Activated T-cell treated with anti-CD3 and anti-CD28 coated beads for 24 hours (primary cell): Measurements from ENCODE around the gene TAF4.
"Not testable (repeated sequence)": the region's sequence is repeated elsewhere in the genome, so short reads cannot be mapped to it uniquely, and the experiment has no call there.

Source experiments
- DNase-seq: peaks from one replicate; pipeline ENCODE4 v3.0.0-alpha.2; 2020; ENCODE audit warnings: low read depth

Gene TAF4

GRCh38 chr20:62080249-62080990 is 14.7 kb upstream of the TAF4 start:
- DNase-seq, result no peak

- DNase-seq, result no peak
These were observed 13.5 kb upstream of the TAF4 start for GRCh38 chr20:62079166-62079565.

- DNase-seq, result no peak
These were observed 7.6 kb upstream of the TAF4 start for GRCh38 chr20:62073323-62073722.

GRCh38 chr20:62071669-62072430 is 6.2 kb upstream of the TAF4 start:
- DNase-seq, result not testable (repeated sequence)

GRCh38 chr20:62069741-62070216 is 4.1 kb upstream of the TAF4 start:
- no peak for DNase-seq

- no peak for DNase-seq
These were observed 3.3 kb upstream of the TAF4 start for GRCh38 chr20:62068997-62069396.

GRCh38 chr20:62067547-62068260 is 2.0 kb upstream of the TAF4 start:
- no peak for DNase-seq

GRCh38 chr20:62066983-62067433 is 1.3 kb upstream of the TAF4 start:
- no peak for DNase-seq

- DNase-seq, result peak; percentile 21
These were observed 780 bp upstream of the TAF4 start for GRCh38 chr20:62066339-62066982.

GRCh38 chr20:62064770-62065673 is 659 bp downstream of the TAF4 start:
- no peak for DNase-seq

GRCh38 chr20:62063981-62064769 is 1.5 kb downstream of the TAF4 start:
- no peak for DNase-seq

- DNase-seq, result no peak
These were observed 2.2 kb downstream of the TAF4 start for GRCh38 chr20:62063315-62063980.

GRCh38 chr20:62062661-62063314 is 2.9 kb downstream of the TAF4 start:
- DNase-seq, result no peak

- no peak for DNase-seq
These were observed 3.7 kb downstream of the TAF4 start for GRCh38 chr20:62061851-62062423.

GRCh38 chr20:62060631-62061541 is 4.8 kb downstream of the TAF4 start:
- DNase-seq, result no peak

GRCh38 chr20:62059920-62060630 is 5.6 kb downstream of the TAF4 start:
- DNase-seq, result no peak

- DNase-seq, result no peak
These were observed 6.3 kb downstream of the TAF4 start for GRCh38 chr20:62059401-62059800.
